HEK293 (cell line): ENCODE data around the gene DYNC1I1.

ENCODE experiments used
- BCL11B ChIP-seq: fragments of 450-650 bp; formaldehyde crosslinking; IDR thresholded peaks from 2 replicates; pipeline ENCODE4 v1.5.1; 2016; ENCODE audit warnings: low read depth, missing biosample characterization, missing genetic modification characterization
- HOXC10 ChIP-seq: sonication (generic); formaldehyde crosslinking; IDR thresholded peaks from 2 replicates; pipeline ENCODE4 v1.8.1; 2023; ENCODE audit warnings: mild to moderate bottlenecking, missing genetic modification reagents
- KLF7 ChIP-seq: fragments of 450-650 bp; formaldehyde crosslinking; IDR thresholded peaks from 2 replicates; pipeline ENCODE4 v1.5.1; 2016; ENCODE audit warnings: missing biosample characterization, missing genetic modification characterization, borderline replicate concordance
- MEIS1 ChIP-seq: sonication (generic); formaldehyde crosslinking; IDR thresholded peaks from 2 replicates; pipeline ENCODE4 v1.8.1; 2022; ENCODE audit warnings: missing genetic modification reagents, mild to moderate bottlenecking, borderline replicate concordance
- PBX3 ChIP-seq: sonication (generic); formaldehyde crosslinking; IDR thresholded peaks from 2 replicates; pipeline ENCODE4 v1.8.1; 2022; ENCODE audit warnings: mild to moderate bottlenecking, moderate library complexity, missing genetic modification reagents
- REPIN1 ChIP-seq: fragments of 450-650 bp; formaldehyde crosslinking; IDR thresholded peaks from 2 replicates; pipeline ENCODE4 v1.5.1; 2017; ENCODE audit warnings: missing biosample characterization, missing genetic modification characterization, low read depth
- REST ChIP-seq: fragments of 450-650 bp; formaldehyde crosslinking; IDR thresholded peaks from 2 replicates; pipeline ENCODE4 v1.5.1; 2016; ENCODE audit warnings: missing biosample characterization, missing genetic modification characterization
- ZBTB26 ChIP-seq: fragments of 450-650 bp; formaldehyde crosslinking; optimal IDR thresholded peaks from 2 replicates; pipeline ENCODE3; 2016; ENCODE audit warnings: missing biosample characterization, mild to moderate bottlenecking, missing genetic modification characterization
- ZFP37 ChIP-seq: fragments of 450-650 bp; formaldehyde crosslinking; IDR thresholded peaks from 2 replicates; pipeline ENCODE4 v1.5.1; 2016; ENCODE audit warnings: missing biosample characterization, missing genetic modification characterization
- ZNF274 ChIP-seq, 2 experiments: fragments of 200-500 bp in 1 of 2; fragments of 450-650 bp in 1 of 2; sonication (Bioruptor generic) in 1 of 2; formaldehyde crosslinking in 1 of 2; IDR thresholded peaks; 2 replicates each; pipeline versions ENCODE4 v1.5.1 to v1.6.1; 2014 to 2016; ENCODE audit warnings: borderline replicate concordance in 1 of 2, inconsistent platforms in 1 of 2, low read length in 1 of 2, missing biosample characterization in 1 of 2, missing genetic modification characterization in 1 of 2
- ZNF530 ChIP-seq: fragments of 450-650 bp; formaldehyde crosslinking; IDR thresholded peaks from 2 replicates; pipeline ENCODE4 v1.5.1; 2016; ENCODE audit warnings: low read depth, missing biosample characterization, missing genetic modification characterization
- ZNF660 ChIP-seq: fragments of 450-650 bp; IDR thresholded peaks from 2 replicates; pipeline ENCODE4 v1.5.1; 2018; ENCODE audit warnings: missing biosample characterization, mild to moderate bottlenecking, missing genetic modification characterization
- TF ChIP-seq, protein P1 (sequence below): fragments of 450-650 bp; formaldehyde crosslinking; IDR thresholded peaks from 2 replicates; pipeline ENCODE4 v1.5.1; 2016; ENCODE audit warnings: missing biosample characterization, missing genetic modification characterization
- TF ChIP-seq, protein P2 (sequence below): IDR thresholded peaks from 2 replicates; pipeline ENCODE4 v1.6.1; 2011; ENCODE audit warnings: mild to moderate bottlenecking, low read depth, low read length, borderline replicate concordance

- TF ChIP-seq ZFP37 (tag by site-specific recombination) (no peak), HOXC10 (CRISPR knock-in tag) (no peak), PBX3 (CRISPR knock-in tag) (no peak), KLF7 (no peak), ZNF530 (tag by site-specific recombination) (no peak), REST (tag by site-specific recombination) (no peak), ZNF660 (tag by site-specific recombination) (no peak), ZNF274 (IDR thresholded peaks at IDR 0.05; ENCODE audit: low read length) (no peak), ZNF274 (tag by site-specific recombination; IDR thresholded peaks at IDR 0.05; ENCODE audit: borderline replicate concordance) (no peak), ZBTB26 (tag by site-specific recombination) (no peak), REPIN1 (no peak), MEIS1 (CRISPR knock-in tag) (no peak), BCL11B (tag by site-specific recombination) (no peak)
- TF ChIP-seq, protein P1, sequence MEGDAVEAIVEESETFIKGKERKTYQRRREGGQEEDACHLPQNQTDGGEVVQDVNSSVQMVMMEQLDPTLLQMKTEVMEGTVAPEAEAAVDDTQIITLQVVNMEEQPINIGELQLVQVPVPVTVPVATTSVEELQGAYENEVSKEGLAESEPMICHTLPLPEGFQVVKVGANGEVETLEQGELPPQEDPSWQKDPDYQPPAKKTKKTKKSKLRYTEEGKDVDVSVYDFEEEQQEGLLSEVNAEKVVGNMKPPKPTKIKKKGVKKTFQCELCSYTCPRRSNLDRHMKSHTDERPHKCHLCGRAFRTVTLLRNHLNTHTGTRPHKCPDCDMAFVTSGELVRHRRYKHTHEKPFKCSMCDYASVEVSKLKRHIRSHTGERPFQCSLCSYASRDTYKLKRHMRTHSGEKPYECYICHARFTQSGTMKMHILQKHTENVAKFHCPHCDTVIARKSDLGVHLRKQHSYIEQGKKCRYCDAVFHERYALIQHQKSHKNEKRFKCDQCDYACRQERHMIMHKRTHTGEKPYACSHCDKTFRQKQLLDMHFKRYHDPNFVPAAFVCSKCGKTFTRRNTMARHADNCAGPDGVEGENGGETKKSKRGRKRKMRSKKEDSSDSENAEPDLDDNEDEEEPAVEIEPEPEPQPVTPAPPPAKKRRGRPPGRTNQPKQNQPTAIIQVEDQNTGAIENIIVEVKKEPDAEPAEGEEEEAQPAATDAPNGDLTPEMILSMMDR (tag by site-specific recombination): no peak
- TF ChIP-seq, protein P2, sequence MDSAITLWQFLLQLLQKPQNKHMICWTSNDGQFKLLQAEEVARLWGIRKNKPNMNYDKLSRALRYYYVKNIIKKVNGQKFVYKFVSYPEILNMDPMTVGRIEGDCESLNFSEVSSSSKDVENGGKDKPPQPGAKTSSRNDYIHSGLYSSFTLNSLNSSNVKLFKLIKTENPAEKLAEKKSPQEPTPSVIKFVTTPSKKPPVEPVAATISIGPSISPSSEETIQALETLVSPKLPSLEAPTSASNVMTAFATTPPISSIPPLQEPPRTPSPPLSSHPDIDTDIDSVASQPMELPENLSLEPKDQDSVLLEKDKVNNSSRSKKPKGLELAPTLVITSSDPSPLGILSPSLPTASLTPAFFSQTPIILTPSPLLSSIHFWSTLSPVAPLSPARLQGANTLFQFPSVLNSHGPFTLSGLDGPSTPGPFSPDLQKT: no peak
These were observed 318.4 kb downstream of the DYNC1I1 start for GRCh38 chr7:96090756-96091155.
